Tibial artery (tissue), 4 donors: ENCODE data around the gene ZDHHC16.

Source experiments
- DNase-seq, 2 donors: peaks; one replicate each; pipeline ENCODE4 v3.0.0-alpha.2; 2019
- H3K27ac ChIP-seq, 2 donors: fragments of 200-600 bp; sonication (generic) in 1 of 2; 1 replicate in 1 of 2; 2 replicates in 1 of 2; pipeline ENCODE4 v1.5.1; 2018 to 2019; ENCODE audit warnings: mild to moderate bottlenecking in 1 of 2
- H3K27me3 ChIP-seq, 2 donors: fragments of 200-600 bp; sonication (generic) in 1 of 2; one replicate each; pipeline versions ENCODE4 v1.5.1 to v1.6.0; 2016 to 2019
- H3K36me3 ChIP-seq, 3 donors: fragments of 200-600 bp; sonication (generic) in 2 of 3; one replicate each; pipeline ENCODE4 v1.5.1; 2016 to 2019; ENCODE audit warnings: mild to moderate bottlenecking in 2 of 3
- H3K4me1 ChIP-seq, 4 donors: fragments of 200-600 bp; sonication (generic) in 2 of 4; 1 replicate in 3 of 4; 2 replicates in 1 of 4; pipeline ENCODE4 v1.5.1; 2016 to 2019
- H3K4me3 ChIP-seq, 2 donors: fragments of 200-600 bp; sonication (generic) in 1 of 2; 1 replicate in 1 of 2; 2 replicates in 1 of 2; pipeline ENCODE4 v1.5.1; 2018 to 2019; ENCODE audit warnings: mild to moderate bottlenecking in 2 of 2
- H3K9me3 ChIP-seq, 3 donors: fragments of 200-600 bp; sonication (generic) in 1 of 3; one replicate each; pipeline ENCODE4 v1.5.1; 2016 to 2019
- CTCF ChIP-seq, 2 experiments: fragments of 200-600 bp in 1 of 2; fragments of 450-650 bp in 1 of 2; IDR thresholded peaks; one replicate each; pipeline ENCODE4 v1.5.1; 2017 to 2019; ENCODE audit warnings: antibody characterized with exemption in 2 of 2, mild to moderate bottlenecking in 1 of 2, moderate library complexity in 1 of 2
- intact Hi-C: fragments of 100-400 bp; cut with DNase I; formaldehyde crosslinking; loops from one replicate; pipeline ENCODE4 v1.15.0; 2023; ENCODE audit warnings: low total_unique reads

Gene ZDHHC16

GRCh38 chr10:97481071-97481470 lies 35.1 kb downstream of the ZDHHC16 start:
- Histone ChIP-seq H3K36me3 (peaks cover 36 to 72% (median 69%) of the 10 kb centered on the region in 3 donors), H3K27ac (no peak overlapping the region), H3K4me3 (no peak overlapping the region), H3K27me3 (no peaks in the 10 kb centered on the region), H3K9me3 (no peaks in the 10 kb centered on the region), H3K4me1 (peaks cover 0 to 7% (median 0%) of the 10 kb centered on the region in 4 donors)
- intact Hi-C loops = no loop called here
- TF ChIP-seq CTCF (IDR thresholded peaks at IDR 0.05) = no peak
- no peak for DNase-seq

GRCh38 chr10:97482381-97482780 lies 36.4 kb downstream of the ZDHHC16 start:
- Histone ChIP-seq H3K4me3 (no peak overlapping the region), H3K27me3 (no peaks in the 10 kb centered on the region), H3K4me1 (peaks cover 0 to 7% (median 0%) of the 10 kb centered on the region in 4 donors), H3K27ac (no peak overlapping the region), H3K36me3 (peaks cover 23 to 59% (median 56%) of the 10 kb centered on the region in 3 donors), H3K9me3 (no peaks in the 10 kb centered on the region)
- no peak for TF ChIP-seq CTCF (IDR thresholded peaks at IDR 0.05)
- intact Hi-C loops = no loop called here
- DNase-seq = no peak

GRCh38 chr10:97483506-97483905 lies 37.5 kb downstream of the ZDHHC16 start:
- Histone ChIP-seq H3K27ac (no peak overlapping the region), H3K36me3 (peaks cover 13 to 48% (median 44%) of the 10 kb centered on the region in 3 donors), H3K4me1 (peaks cover 0 to 8% (median 4%) of the 10 kb centered on the region in 4 donors), H3K9me3 (no peaks in the 10 kb centered on the region), H3K27me3 (no peaks in the 10 kb centered on the region), H3K4me3 (no peak overlapping the region)
- TF ChIP-seq CTCF (IDR thresholded peaks at IDR 0.05) = no peak
- no peak for DNase-seq
- intact Hi-C loops = no loop called here

- peaks cover 0 to 12% (median 4%) of the 10 kb centered on the region in 4 donors for H3K4me1 ChIP-seq
- no peak overlapping the region for H3K27ac ChIP-seq
- DNase-seq = no peak
- H3K36me3 ChIP-seq = peaks cover 13 to 45% (median 40%) of the 10 kb centered on the region in 3 donors
- intact Hi-C loops = no loop called here
- no peak overlapping the region for H3K4me3 ChIP-seq
- no peaks in the 10 kb centered on the region for H3K27me3 ChIP-seq
- H3K9me3 ChIP-seq = no peaks in the 10 kb centered on the region
- TF ChIP-seq CTCF (IDR thresholded peaks at IDR 0.05) = no peak
Measured at GRCh38 chr10:97483921-97484320, 37.9 kb downstream of the ZDHHC16 start.

DNA sequence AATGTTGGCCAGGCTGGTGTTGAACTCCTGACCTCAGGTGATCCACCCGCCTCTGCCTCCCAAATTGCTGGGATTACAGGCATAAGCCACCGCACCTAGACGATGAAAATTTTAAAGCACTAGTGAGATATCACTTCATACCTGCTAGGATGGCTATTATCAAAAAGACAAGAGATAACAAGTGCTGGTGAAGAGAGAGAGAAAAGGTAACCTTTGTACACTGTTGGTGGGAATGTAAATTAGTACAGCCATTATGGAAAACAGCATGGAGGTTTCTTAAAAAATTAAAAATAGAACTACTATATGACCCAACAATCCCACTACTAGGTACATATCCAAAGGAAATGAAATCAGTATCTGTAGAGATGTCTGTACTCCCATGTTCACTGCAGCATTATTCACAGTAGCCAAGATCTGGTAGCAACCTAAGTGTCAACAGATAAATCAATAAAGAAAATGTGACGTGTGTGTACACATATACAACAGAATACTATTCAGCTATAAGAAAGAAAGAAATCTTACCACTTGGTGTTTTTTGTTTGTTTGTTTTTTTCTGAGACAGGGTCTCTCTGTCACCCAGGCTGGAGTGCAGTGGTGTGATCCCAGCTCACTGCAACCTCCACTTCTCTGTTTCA lies 39.8 kb downstream of the ZDHHC16 start:
- no peak for DNase-seq
- peaks cover 0 to 27% (median 15%) of the 10 kb centered on the region in 4 donors for H3K4me1 ChIP-seq
- intact Hi-C loops = no loop called here
- no peak overlapping the region for H3K4me3 ChIP-seq
- H3K9me3 ChIP-seq = no peaks in the 10 kb centered on the region
- H3K27ac ChIP-seq = no peak overlapping the region
- H3K27me3 ChIP-seq = no peaks in the 10 kb centered on the region
- H3K36me3 ChIP-seq = peaks cover 4 to 26% (median 23%) of the 10 kb centered on the region in 3 donors
- TF ChIP-seq CTCF (IDR thresholded peaks at IDR 0.05) = no peak
